CD14-positive monocyte (primary cell): ENCODE data around the gene RBM4B. TPM values are rescaled to one million over a fixed set of nuclear protein-coding genes. Genes with fewer than 3 reads are reported as not detected.

Experiments
- DNase-seq, 3 donors: peaks; one replicate each; pipeline ENCODE4 v3.0.0-alpha.2; 2011 to 2022
- H2AFZ ChIP-seq: 2 replicates; pipeline ENCODE4 v1.6.0; 2012; ENCODE audit warnings: mild to moderate bottlenecking, low read depth, low read length, inconsistent platforms; ENCODE audit not compliant: insufficient read depth, poor library complexity, severe bottlenecking
- H3K27ac ChIP-seq, 2 donors: 1 replicate in 1 of 2; 2 replicates in 1 of 2; pipeline ENCODE4 v1.5.1; 2012 to 2013; ENCODE audit warnings: low read length in 2 of 2, control low read depth in 1 of 2, inconsistent platforms in 1 of 2, low read depth in 1 of 2, mild to moderate bottlenecking in 1 of 2
- H3K27me3 ChIP-seq, 2 donors: one replicate each; pipeline versions ENCODE4 v1.6.0 to v1.6.1; 2011 to 2013; ENCODE audit warnings: low read length in 2 of 2; ENCODE audit not compliant: control insufficient read depth in 2 of 2, insufficient read depth in 2 of 2
- H3K36me3 ChIP-seq, 2 donors: replicated peaks in 1 of 2; 1 replicate in 1 of 2; 2 replicates in 1 of 2; pipeline versions ENCODE4 v1.5.1 to v1.6.1; 2012 to 2013; ENCODE audit warnings: low read length in 2 of 2, control low read depth in 1 of 2, inconsistent platforms in 1 of 2, mild to moderate bottlenecking in 1 of 2; ENCODE audit not compliant: insufficient read depth in 2 of 2, control insufficient read depth in 1 of 2
- H3K4me1 ChIP-seq, 2 donors: 1 replicate in 1 of 2; 2 replicates in 1 of 2; pipeline versions ENCODE4 v1.5.1 to v1.6.1; 2012 to 2013; ENCODE audit warnings: low read length in 2 of 2, control low read depth in 1 of 2, inconsistent platforms in 1 of 2, mild to moderate bottlenecking in 1 of 2, moderate library complexity in 1 of 2; ENCODE audit not compliant: insufficient read depth in 2 of 2, control insufficient read depth in 1 of 2
- H3K4me2 ChIP-seq: replicated peaks from 2 replicates; pipeline ENCODE3; 2012; ENCODE audit warnings: low read length, moderate library complexity, mild to moderate bottlenecking; ENCODE audit not compliant: poor library complexity, severe bottlenecking; ENCODE audit errors: extremely low read depth
- H3K4me3 ChIP-seq, 3 experiments: fragments of 200-600 bp in 1 of 3; sonication (generic) in 1 of 3; replicated peaks in 1 of 3; 1 replicate in 2 of 3; 2 replicates in 1 of 3; pipeline ENCODE4 v1.5.1; 2011 to 2013; ENCODE audit warnings: low read length in 3 of 3, mild to moderate bottlenecking in 3 of 3, control low read depth in 2 of 3, low read depth in 2 of 3, inconsistent platforms in 1 of 3, moderate library complexity in 1 of 3
- H3K79me2 ChIP-seq: 2 replicates; pipeline ENCODE4 v1.6.0; 2012; ENCODE audit warnings: mild to moderate bottlenecking, control low read depth, inconsistent platforms, low read length, moderate library complexity; ENCODE audit not compliant: insufficient read depth
- H3K9ac ChIP-seq: 2 replicates; pipeline ENCODE4 v1.6.0; 2017; ENCODE audit warnings: low read length, mild to moderate bottlenecking; ENCODE audit not compliant: insufficient read depth, poor library complexity, severe bottlenecking
- H3K9me3 ChIP-seq, 2 donors: replicated peaks in 1 of 2; 1 replicate in 1 of 2; 2 replicates in 1 of 2; pipeline versions ENCODE4 v1.5.1 to v1.6.1; 2012 to 2013; ENCODE audit warnings: low read length in 2 of 2, control low read depth in 1 of 2; ENCODE audit not compliant: control insufficient read depth in 1 of 2, insufficient read depth in 1 of 2
- H4K20me1 ChIP-seq: 2 replicates; pipeline ENCODE4 v1.6.0; 2012; ENCODE audit warnings: mild to moderate bottlenecking, low read length, control low read depth, moderate library complexity; ENCODE audit not compliant: insufficient read depth
- H3K27ac Mint-ChIP-seq, 7 donors: one replicate each; pipeline ENCODE4 v1.8.0; 2020; ENCODE audit warnings: mild to moderate bottlenecking in 7 of 7, mixed read lengths in 7 of 7, moderate library complexity in 6 of 7, inconsistent platforms in 2 of 7
- H3K27me3 Mint-ChIP-seq, 3 donors: one replicate each; pipeline ENCODE4 v1.8.0; 2021 to 2022; ENCODE audit warnings: low read depth in 3 of 3, mild to moderate bottlenecking in 3 of 3, mixed read lengths in 3 of 3, moderate library complexity in 3 of 3, inconsistent platforms in 1 of 3
- H3K36me3 Mint-ChIP-seq, 2 donors: one replicate each; pipeline ENCODE4 v1.8.0; 2020; ENCODE audit warnings: mixed read lengths in 2 of 2, inconsistent platforms in 1 of 2, mild to moderate bottlenecking in 1 of 2
- H3K4me1 Mint-ChIP-seq: one replicate; pipeline ENCODE4 v1.8.0; 2020; ENCODE audit warnings: mild to moderate bottlenecking, mixed read lengths
- H3K4me3 Mint-ChIP-seq, 2 donors: one replicate each; pipeline ENCODE4 v1.8.0; 2020; ENCODE audit warnings: mild to moderate bottlenecking in 2 of 2, mixed read lengths in 2 of 2, moderate library complexity in 1 of 2
- H3K9me3 Mint-ChIP-seq, 7 donors: one replicate each; pipeline ENCODE4 v1.8.0; 2020 to 2022; ENCODE audit warnings: mixed read lengths in 7 of 7, mild to moderate bottlenecking in 6 of 7, moderate library complexity in 6 of 7, inconsistent platforms in 2 of 7
- WGBS: methylation state at CpG from one replicate; pipeline ENCODE4 v1.1.5; 2013; ENCODE audit warnings: missing lambda C conversion rate; ENCODE audit not compliant: insufficient coverage; 5-methylcytosine and 5-hydroxymethylcytosine counted together
- intact Hi-C, 2 donors: fragments of 100-400 bp; cut with micrococcal nuclease; formaldehyde crosslinking; loops; one replicate each; pipeline versions ENCODE4 v1.15.0 to v1.15.1; 2023
- polyA plus RNA-seq, 3 donors: library from polyadenylated mRNA; depleted of rRNA in 1 of 3; unstranded in 2 of 3; stranded (reverse) in 1 of 3; fragments of 300-500 nt in 2 of 3; fragments of >200 nt in 1 of 3; fragmentation: Illumina TruSeq in 2 of 3; gene quantifications; 1 replicate in 2 of 3; 2 replicates in 1 of 3; pipeline ENCODE4 v1.2.3, GENCODE V29; 2012 to 2021
- TF ChIP-seq, protein P1 (sequence below): fragments of 200-600 bp; IDR thresholded peaks from one replicate; pipeline ENCODE4 v1.8.0; 2022; ENCODE audit warnings: antibody characterized with exemption, mild to moderate bottlenecking

Gene RBM4B
- polyA plus RNA-seq, 3 donors, result 7.8 to 14.3 (median 11.2) TPM

- H3K27me3 ChIP-seq, result no peaks in the 10 kb centered on the region
- TF ChIP-seq, protein P1, sequence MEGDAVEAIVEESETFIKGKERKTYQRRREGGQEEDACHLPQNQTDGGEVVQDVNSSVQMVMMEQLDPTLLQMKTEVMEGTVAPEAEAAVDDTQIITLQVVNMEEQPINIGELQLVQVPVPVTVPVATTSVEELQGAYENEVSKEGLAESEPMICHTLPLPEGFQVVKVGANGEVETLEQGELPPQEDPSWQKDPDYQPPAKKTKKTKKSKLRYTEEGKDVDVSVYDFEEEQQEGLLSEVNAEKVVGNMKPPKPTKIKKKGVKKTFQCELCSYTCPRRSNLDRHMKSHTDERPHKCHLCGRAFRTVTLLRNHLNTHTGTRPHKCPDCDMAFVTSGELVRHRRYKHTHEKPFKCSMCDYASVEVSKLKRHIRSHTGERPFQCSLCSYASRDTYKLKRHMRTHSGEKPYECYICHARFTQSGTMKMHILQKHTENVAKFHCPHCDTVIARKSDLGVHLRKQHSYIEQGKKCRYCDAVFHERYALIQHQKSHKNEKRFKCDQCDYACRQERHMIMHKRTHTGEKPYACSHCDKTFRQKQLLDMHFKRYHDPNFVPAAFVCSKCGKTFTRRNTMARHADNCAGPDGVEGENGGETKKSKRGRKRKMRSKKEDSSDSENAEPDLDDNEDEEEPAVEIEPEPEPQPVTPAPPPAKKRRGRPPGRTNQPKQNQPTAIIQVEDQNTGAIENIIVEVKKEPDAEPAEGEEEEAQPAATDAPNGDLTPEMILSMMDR, result no peak
- H4K20me1 ChIP-seq, result peaks cover 53% of the 10 kb centered on the region
- Mint-ChIP-seq H3K27ac (peak overlapping the region; percentile 96 to 99 (median 98)), H3K4me1 (peaks cover 40% of the 10 kb centered on the region), H3K4me3 (peak overlapping the region; percentile 94 to 98), H3K36me3 (peaks cover 3 to 22% of the 10 kb centered on the region in 2 donors), H3K9me3 (peaks cover 0 to 3% (median 0%) of the 10 kb centered on the region in 7 donors), H3K27me3 (peaks cover 0 to 2% (median 0%) of the 10 kb centered on the region in 3 donors)
- peak overlapping the region; percentile 88 for H3K4me2 ChIP-seq
- H3K36me3 ChIP-seq, result peaks cover 4 to 13% of the 10 kb centered on the region in 2 donors
- H3K4me1 ChIP-seq, result peaks cover 32 to 38% of the 10 kb centered on the region in 2 donors
- peak overlapping the region; percentile 71 to 99 (median 82) for H3K4me3 ChIP-seq
- WGBS, result 0% methylated on average over 21 of the region's 38 CpGs
- peak overlapping the region; percentile 95 for H3K9ac ChIP-seq
- no peaks in the 10 kb centered on the region for H3K9me3 ChIP-seq
- DNase-seq, result peak; percentile 83 to 89 (median 89)
- H3K79me2 ChIP-seq, result peaks cover 72% of the 10 kb centered on the region
- intact Hi-C loops, result loop anchor here (2.0 kb wide), 2 partner anchors 22 to 24 kb away; partner anchors contain the start of genes CCDC87 (in 2 of the 2), CCS (in 2 of the 2) and RBM4 (in 1 of the 2)
- peak overlapping the region; percentile 93 for H2AFZ ChIP-seq
- peak overlapping the region; percentile 91 to 99 for H3K27ac ChIP-seq
Measured at GRCh38 chr11:66617155-66617834, 60.4 kb downstream of the RBM4B start.

GRCh38 chr11:66616379-66617154 lies 61.1 kb downstream of the RBM4B start, which contains the start of gene RBM14:
Gene RBM14, plus strand, starts transcription at chr11:66616630. Its CDS starts 91 bp downstream, at chr11:66616721.
- Mint-ChIP-seq H3K4me3 (peak within 1 kb of the TSS; percentile 94 to 98), H3K27me3 (peaks cover 0 to 2% (median 2%) of the 10 kb centered on the region in 3 donors), H3K9me3 (peaks cover 0 to 3% (median 0%) of the 10 kb centered on the region in 7 donors), H3K36me3 (peaks cover under 1 to 15% of the 10 kb centered on the region in 2 donors), H3K27ac (peak within 1 kb of the TSS; percentile 96 to 99 (median 98)), H3K4me1 (peaks cover 38% of the 10 kb centered on the region)
- peak within 1 kb of the TSS; percentile 95 for H3K9ac ChIP-seq
- H3K4me2 ChIP-seq, result peak within 1 kb of the TSS; percentile 88
- under 1% methylated on average over 90 of the region's 90 CpGs for WGBS
- H2AFZ ChIP-seq, result peak within 1 kb of the TSS; percentile 93
- H3K36me3 ChIP-seq, result peaks cover under 1 to 7% of the 10 kb centered on the region in 2 donors
- TF ChIP-seq, protein P1, result no peak
- peak; percentile 98 to 99 (median 99) for DNase-seq
- peak within 1 kb of the TSS; percentile 91 to 99 for H3K27ac ChIP-seq
- peaks cover 32 to 38% of the 10 kb centered on the region in 2 donors for H3K4me1 ChIP-seq
- H3K27me3 ChIP-seq, result no peaks in the 10 kb centered on the region
- H3K4me3 ChIP-seq, result peak within 1 kb of the TSS; percentile 71 to 99 (median 82)
- peaks cover 46% of the 10 kb centered on the region for H4K20me1 ChIP-seq
- intact Hi-C loops, result loop anchor here (2.0 kb wide), 2 partner anchors 22 to 24 kb away; partner anchors contain the start of genes CCDC87 (in 2 of the 2), CCS (in 2 of the 2) and RBM4 (in 1 of the 2)
- peaks cover 64% of the 10 kb centered on the region for H3K79me2 ChIP-seq
- no peaks in the 10 kb centered on the region for H3K9me3 ChIP-seq
